ENCODE measurements around the gene OR51L1.

The OR51L1 gene

GRCh38 chr11:4960877-4961276 is 33.8 kb upstream of the OR51L1 start (continued):
- TF ChIP-seq TCF4 (CRISPR knock-in tag; IDR thresholded peaks at IDR 0.05; ENCODE audit: borderline replicate concordance) (no peak), TOX (CRISPR knock-in tag; IDR thresholded peaks at IDR 0.05; ENCODE audit: borderline replicate concordance) (no peak)

GRCh38 chr11:4962816-4963215 is 31.8 kb upstream of the OR51L1 start:
- TF ChIP-seq POU6F1 (CRISPR knock-in tag; IDR thresholded peaks at IDR 0.05; ENCODE audit: borderline replicate concordance, low read depth) (no peak), ZC3H10 (CRISPR knock-in tag; IDR thresholded peaks at IDR 0.05) (no peak), ZNF565 (CRISPR knock-in tag; conservative IDR thresholded peaks at IDR 0.05; ENCODE audit: low read depth) (no peak)
- ATAC-seq = no peak

- TF ChIP-seq ESRRG (CRISPR knock-in tag; IDR thresholded peaks at IDR 0.05) (no peak), TOX (CRISPR knock-in tag; IDR thresholded peaks at IDR 0.05; ENCODE audit: borderline replicate concordance) (no peak), CSDC2 (CRISPR knock-in tag; IDR thresholded peaks at IDR 0.05) (no peak), ZC3H10 (CRISPR knock-in tag; IDR thresholded peaks at IDR 0.05) (no peak), ZNF8 (CRISPR knock-in tag; IDR thresholded peaks at IDR 0.05) (no peak), TCF4 (CRISPR knock-in tag; IDR thresholded peaks at IDR 0.05; ENCODE audit: borderline replicate concordance) (no peak), ZFP30 (CRISPR knock-in tag; IDR thresholded peaks at IDR 0.05) (no peak), ZNF70 (CRISPR knock-in tag; IDR thresholded peaks at IDR 0.05) (no peak), POU6F1 (CRISPR knock-in tag; IDR thresholded peaks at IDR 0.05; ENCODE audit: borderline replicate concordance, low read depth) (no peak), OSR1 (CRISPR knock-in tag; IDR thresholded peaks at IDR 0.05) (no peak), CSRNP3 (CRISPR knock-in tag; IDR thresholded peaks at IDR 0.05) (no peak), PPARA (CRISPR knock-in tag; IDR thresholded peaks at IDR 0.05; ENCODE audit: borderline replicate concordance) (no peak), TSHZ2 (CRISPR knock-in tag; IDR thresholded peaks at IDR 0.05) (no peak)
- ATAC-seq = no peak
Observed at GRCh38 chr11:4975436-4975835, 19.2 kb upstream of the OR51L1 start.

GRCh38 chr11:4979036-4979435 is 15.6 kb upstream of the OR51L1 start:
- no peak for ATAC-seq
- TF ChIP-seq ESRRG (CRISPR knock-in tag; IDR thresholded peaks at IDR 0.05) (no peak), PATZ1 (CRISPR knock-in tag; IDR thresholded peaks at IDR 0.05; ENCODE audit: borderline replicate concordance) (no peak), PPARA (CRISPR knock-in tag; IDR thresholded peaks at IDR 0.05; ENCODE audit: borderline replicate concordance) (no peak), CSDC2 (CRISPR knock-in tag; IDR thresholded peaks at IDR 0.05) (no peak), ZFP3 (CRISPR knock-in tag; IDR thresholded peaks at IDR 0.05) (no peak), TSHZ2 (CRISPR knock-in tag; IDR thresholded peaks at IDR 0.05) (no peak), BACH2 (CRISPR knock-in tag; IDR thresholded peaks at IDR 0.05; ENCODE audit: borderline replicate concordance) (no peak), ZFP30 (CRISPR knock-in tag; IDR thresholded peaks at IDR 0.05) (no peak), ISL1 (CRISPR knock-in tag; IDR thresholded peaks at IDR 0.05) (no peak), ZNF8 (CRISPR knock-in tag; IDR thresholded peaks at IDR 0.05) (no peak), OSR1 (CRISPR knock-in tag; IDR thresholded peaks at IDR 0.05) (no peak), GLIS3 (CRISPR knock-in tag; IDR thresholded peaks at IDR 0.05) (no peak), ZC3H10 (CRISPR knock-in tag; IDR thresholded peaks at IDR 0.05) (no peak), TCF4 (CRISPR knock-in tag; IDR thresholded peaks at IDR 0.05; ENCODE audit: borderline replicate concordance) (no peak), RARB (CRISPR knock-in tag; IDR thresholded peaks at IDR 0.05) (no peak), SNAI2 (CRISPR knock-in tag; IDR thresholded peaks at IDR 0.05) (no peak), CSRNP3 (CRISPR knock-in tag; IDR thresholded peaks at IDR 0.05) (no peak), TOX (CRISPR knock-in tag; IDR thresholded peaks at IDR 0.05; ENCODE audit: borderline replicate concordance) (no peak), ARNTL (CRISPR knock-in tag; IDR thresholded peaks at IDR 0.05; ENCODE audit: borderline replicate concordance, low read depth) (no peak)
